Suppressor macrophage treated with lipopolysaccharide for 1 hour (primary cell): ENCODE data around the gene KCMF1.

Source experiments
- DNase-seq, 3 donors: peaks; one replicate each; pipeline ENCODE4 v3.0.0-alpha.2; 2020 to 2022

Gene KCMF1

GRCh38 chr2:85088921-85089320, 118.0 kb downstream of the KCMF1 start:
- no peak for DNase-seq

GRCh38 chr2:85089585-85089984, 118.6 kb downstream of the KCMF1 start:
- DNase-seq: no peak

- DNase-seq: peak in 1 of 3 donors; percentile 6
Observed at GRCh38 chr2:85091838-85092237, 120.9 kb downstream of the KCMF1 start.

GRCh38 chr2:85095094-85095493, 124.1 kb downstream of the KCMF1 start:
- no peak for DNase-seq

GRCh38 chr2:85096616-85097015, 125.7 kb downstream of the KCMF1 start:
- no peak for DNase-seq

GRCh38 chr2:85104228-85104627, 133.3 kb downstream of the KCMF1 start:
- no peak for DNase-seq

GRCh38 chr2:85106489-85107180, 135.7 kb downstream of the KCMF1 start:
- peak in 1 of 3 donors; percentile 10 for DNase-seq
